ENCODE data around the gene DACH1.

DNA sequence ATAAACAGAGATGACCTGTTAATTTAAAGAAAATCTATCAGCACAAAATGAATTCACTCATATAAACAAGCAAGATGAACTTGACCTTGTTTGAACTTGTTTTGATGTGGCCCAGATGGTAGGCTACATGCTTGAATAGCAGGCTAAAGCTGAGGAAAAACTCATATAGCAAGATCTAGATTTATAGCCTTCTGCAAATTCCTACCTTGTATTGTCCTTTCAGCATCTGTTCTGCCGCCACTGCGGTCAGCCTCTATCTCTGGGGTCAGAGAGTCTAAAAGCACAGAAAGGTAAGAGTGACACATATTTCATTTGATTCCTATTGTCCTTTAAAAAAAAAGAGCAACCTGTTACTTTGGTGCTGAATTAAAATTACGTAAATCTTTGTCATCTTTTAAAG, 392.1 kb downstream of the DACH1 start:
- TF ChIP-seq MAFF (IDR thresholded peaks at IDR 0.05; ENCODE audit: low read depth, low read length), result no peak
- no peak for TF ChIP-seq EZH2 (conservative IDR thresholded peaks at IDR 0.05; ENCODE audit: low read depth, low read length)
- TF ChIP-seq ZFP36L1 (CRISPR knock-in tag; IDR thresholded peaks at IDR 0.05), result no peak
- TF ChIP-seq RAD21 (CRISPR knock-in tag; IDR thresholded peaks at IDR 0.05), result no peak

Measured in HepG2 (cell line).